Measurements from ENCODE around the gene CDK9.
A peak's percentile ranks its signal among the peaks of the same experiment; 100 is the strongest.

CDK9 gene

DNA sequence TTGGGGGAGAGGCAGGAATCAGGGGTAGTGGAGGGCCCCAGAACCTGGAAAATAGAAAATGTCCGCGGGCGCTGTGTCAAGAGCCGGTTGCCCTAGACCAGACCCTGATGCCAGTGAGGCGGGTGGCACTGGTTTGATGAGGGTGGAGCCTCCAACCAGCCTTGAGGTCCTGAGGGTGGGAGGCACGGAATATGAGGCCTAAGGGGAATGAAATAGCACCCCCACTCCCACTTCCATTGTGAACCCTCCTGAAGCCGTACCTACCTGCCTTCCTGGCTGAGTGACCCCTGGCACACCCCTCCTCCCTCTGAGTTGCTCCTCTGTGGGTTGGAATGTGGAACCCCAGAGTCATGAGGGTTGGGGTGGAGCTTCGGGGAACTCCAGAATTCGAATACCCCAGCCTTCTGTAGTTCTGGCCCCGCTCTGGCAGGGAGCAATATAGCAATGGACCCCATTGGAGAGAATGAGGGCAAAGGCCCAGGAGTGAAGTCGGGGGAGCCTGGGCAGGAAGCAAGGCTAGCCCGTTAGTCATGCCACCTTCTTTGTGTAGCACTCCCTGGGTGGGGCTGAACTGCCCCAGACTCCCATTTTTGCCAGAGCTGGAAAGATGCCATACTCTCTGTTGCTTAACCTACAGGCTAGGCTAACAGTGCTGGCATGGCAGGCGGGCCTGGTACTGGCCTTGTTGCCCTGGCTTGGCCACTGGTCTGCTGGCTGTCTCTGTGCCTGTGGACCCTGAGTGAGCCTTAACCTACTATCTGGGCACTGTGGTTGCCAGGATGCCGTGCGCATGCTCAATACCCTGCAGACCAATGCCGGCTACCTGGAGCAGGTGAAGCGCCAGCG lies 17.9 kb downstream of the CDK9 start:
- H3K4me1 Mint-ChIP-seq, result peaks cover 17% of the 10 kb centered on the region
- TF ChIP-seq, protein P1, sequence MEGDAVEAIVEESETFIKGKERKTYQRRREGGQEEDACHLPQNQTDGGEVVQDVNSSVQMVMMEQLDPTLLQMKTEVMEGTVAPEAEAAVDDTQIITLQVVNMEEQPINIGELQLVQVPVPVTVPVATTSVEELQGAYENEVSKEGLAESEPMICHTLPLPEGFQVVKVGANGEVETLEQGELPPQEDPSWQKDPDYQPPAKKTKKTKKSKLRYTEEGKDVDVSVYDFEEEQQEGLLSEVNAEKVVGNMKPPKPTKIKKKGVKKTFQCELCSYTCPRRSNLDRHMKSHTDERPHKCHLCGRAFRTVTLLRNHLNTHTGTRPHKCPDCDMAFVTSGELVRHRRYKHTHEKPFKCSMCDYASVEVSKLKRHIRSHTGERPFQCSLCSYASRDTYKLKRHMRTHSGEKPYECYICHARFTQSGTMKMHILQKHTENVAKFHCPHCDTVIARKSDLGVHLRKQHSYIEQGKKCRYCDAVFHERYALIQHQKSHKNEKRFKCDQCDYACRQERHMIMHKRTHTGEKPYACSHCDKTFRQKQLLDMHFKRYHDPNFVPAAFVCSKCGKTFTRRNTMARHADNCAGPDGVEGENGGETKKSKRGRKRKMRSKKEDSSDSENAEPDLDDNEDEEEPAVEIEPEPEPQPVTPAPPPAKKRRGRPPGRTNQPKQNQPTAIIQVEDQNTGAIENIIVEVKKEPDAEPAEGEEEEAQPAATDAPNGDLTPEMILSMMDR (IDR thresholded peaks at IDR 0.05), result no peak
- peaks cover 21% of the 10 kb centered on the region for H3K36me3 Mint-ChIP-seq (ENCODE audit: low read depth)
- peaks cover 14% of the 10 kb centered on the region for H3K27me3 Mint-ChIP-seq (ENCODE audit: low read depth, poor library complexity)
- no peak for DNase-seq
- H3K4me3 Mint-ChIP-seq, result peak overlapping the region; percentile 97
- peak overlapping the region; percentile 44 for H3K27ac Mint-ChIP-seq
- no peaks in the 10 kb centered on the region for H3K9me3 Mint-ChIP-seq

GRCh38 chr9:127805620-127806019 lies 19.8 kb downstream of the CDK9 start:
- no peak overlapping the region for H3K4me3 Mint-ChIP-seq
- TF ChIP-seq, protein P1 (IDR thresholded peaks at IDR 0.05), result peak; percentile 41
- H3K27me3 Mint-ChIP-seq (ENCODE audit: low read depth, poor library complexity), result peaks cover 7% of the 10 kb centered on the region
- peak; percentile 61 for DNase-seq
- H3K36me3 Mint-ChIP-seq (ENCODE audit: low read depth), result peaks cover 21% of the 10 kb centered on the region
- no peak overlapping the region for H3K27ac Mint-ChIP-seq
- peaks cover 17% of the 10 kb centered on the region for H3K4me1 Mint-ChIP-seq
- no peaks in the 10 kb centered on the region for H3K9me3 Mint-ChIP-seq

DNA sequence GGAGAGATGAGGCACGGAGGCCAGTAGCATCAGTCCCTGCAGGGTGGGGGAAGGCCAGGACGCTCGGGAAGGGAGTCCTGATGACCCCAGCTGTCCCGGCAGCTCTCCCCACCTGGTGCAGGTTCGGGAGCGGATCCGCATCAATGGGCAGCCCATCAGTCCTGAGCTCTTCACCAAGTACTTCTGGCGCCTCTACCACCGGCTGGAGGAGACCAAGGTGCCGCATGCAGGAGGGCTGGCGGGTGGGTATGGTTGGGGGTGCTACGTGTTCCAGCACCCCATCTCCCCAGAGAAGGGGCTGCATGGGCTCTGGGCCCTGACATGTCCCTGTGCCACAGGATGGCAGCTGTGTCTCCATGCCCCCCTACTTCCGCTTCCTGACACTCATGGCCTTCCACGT lies 21.0 kb downstream of the CDK9 start:
- H3K4me1 Mint-ChIP-seq, result peaks cover 16% of the 10 kb centered on the region
- H3K27me3 Mint-ChIP-seq (ENCODE audit: low read depth, poor library complexity), result peaks cover 7% of the 10 kb centered on the region
- H3K4me3 Mint-ChIP-seq, result no peak overlapping the region
- no peak overlapping the region for H3K27ac Mint-ChIP-seq
- H3K9me3 Mint-ChIP-seq, result no peaks in the 10 kb centered on the region
- peaks cover 24% of the 10 kb centered on the region for H3K36me3 Mint-ChIP-seq (ENCODE audit: low read depth)
- DNase-seq, result no peak
- TF ChIP-seq, protein P1 (IDR thresholded peaks at IDR 0.05), result no peak

DNA sequence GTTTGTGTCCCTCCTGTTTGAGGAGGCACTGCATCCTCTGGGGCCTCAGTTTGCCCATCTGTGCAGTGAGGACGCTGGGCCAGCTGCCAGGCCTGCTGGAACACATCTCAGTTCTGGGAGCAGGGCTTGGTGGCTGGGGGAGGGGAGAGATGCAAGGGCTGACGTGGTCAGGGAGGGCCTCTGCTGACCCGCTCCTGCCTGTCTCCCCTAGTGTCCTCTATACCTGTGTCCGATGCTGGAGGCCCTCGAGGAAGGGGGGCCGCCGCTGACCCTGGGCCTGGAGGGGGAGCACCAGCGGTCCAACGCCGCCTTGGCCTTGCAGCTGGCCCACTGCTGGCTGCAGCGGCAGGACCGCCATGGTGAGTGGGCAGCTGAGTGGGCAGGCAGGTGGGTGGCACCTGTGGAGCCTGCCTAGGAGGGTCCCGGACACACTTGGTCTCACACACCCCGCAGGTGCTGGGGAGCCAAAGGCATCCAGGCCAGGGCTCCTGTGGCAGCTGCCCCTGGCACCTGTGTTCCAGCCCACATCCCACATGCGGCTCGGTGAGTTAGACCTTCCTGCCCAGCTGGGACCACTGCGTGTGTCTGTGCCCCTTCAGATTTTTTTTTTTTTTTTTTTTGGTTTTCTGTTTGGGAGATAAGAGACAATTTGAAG lies 22.6 kb downstream of the CDK9 start:
- DNase-seq, result no peak
- Mint-ChIP-seq H3K9me3 (no peaks in the 10 kb centered on the region), H3K27me3 (ENCODE audit: low read depth, poor library complexity) (peaks cover 7% of the 10 kb centered on the region), H3K36me3 (ENCODE audit: low read depth) (peaks cover 25% of the 10 kb centered on the region), H3K4me1 (peaks cover 5% of the 10 kb centered on the region), H3K4me3 (no peak overlapping the region), H3K27ac (no peak overlapping the region)
- TF ChIP-seq, protein P1 (IDR thresholded peaks at IDR 0.05), result no peak

DNA sequence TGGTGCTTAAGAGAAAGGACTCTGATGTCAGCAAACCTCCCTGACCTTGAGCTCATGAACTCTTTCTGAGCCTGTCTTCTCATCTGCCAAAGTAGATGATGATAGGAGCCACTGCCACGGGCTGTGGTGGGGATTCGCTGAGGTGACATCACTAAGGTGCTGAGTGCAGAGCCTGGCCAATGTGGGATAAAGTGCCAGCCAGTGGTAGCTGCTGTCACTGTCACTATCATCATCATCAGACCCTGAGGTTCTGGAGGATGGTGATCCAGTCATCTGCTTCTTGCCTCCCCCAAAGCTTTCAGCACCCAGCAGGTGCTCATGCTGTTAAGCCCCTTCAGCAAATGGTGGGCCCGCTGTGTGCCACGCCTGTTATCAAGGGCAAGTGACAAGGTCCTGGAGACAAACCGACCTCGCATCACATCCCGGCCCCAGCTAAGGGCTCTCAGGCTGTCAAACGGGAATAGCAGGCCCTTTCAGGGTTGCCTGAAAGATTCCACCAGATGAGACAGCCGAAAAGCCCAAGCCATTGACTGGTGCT lies 23.2 kb downstream of the CDK9 start:
- H3K4me1 Mint-ChIP-seq, result no peaks in the 10 kb centered on the region
- peak overlapping the region; percentile 40 for H3K4me3 Mint-ChIP-seq
- H3K36me3 Mint-ChIP-seq (ENCODE audit: low read depth), result peaks cover 25% of the 10 kb centered on the region
- no peak for DNase-seq
- H3K27ac Mint-ChIP-seq, result no peak overlapping the region
- TF ChIP-seq, protein P1 (IDR thresholded peaks at IDR 0.05), result no peak
- peaks cover 7% of the 10 kb centered on the region for H3K27me3 Mint-ChIP-seq (ENCODE audit: low read depth, poor library complexity)
- H3K9me3 Mint-ChIP-seq, result no peaks in the 10 kb centered on the region

Measured in nephron progenitor cell (in vitro differentiated cells).